ENCODE measurements around the gene CCDC12. TPM values are rescaled to one million over a fixed set of nuclear protein-coding genes. Genes with fewer than 3 reads are reported as not detected.
A peak's percentile ranks its signal among the peaks of the same experiment; 100 is the strongest.

The CCDC12 gene
- total RNA-seq, 1 donor from 2014 or later: 44.6 TPM

DNA sequence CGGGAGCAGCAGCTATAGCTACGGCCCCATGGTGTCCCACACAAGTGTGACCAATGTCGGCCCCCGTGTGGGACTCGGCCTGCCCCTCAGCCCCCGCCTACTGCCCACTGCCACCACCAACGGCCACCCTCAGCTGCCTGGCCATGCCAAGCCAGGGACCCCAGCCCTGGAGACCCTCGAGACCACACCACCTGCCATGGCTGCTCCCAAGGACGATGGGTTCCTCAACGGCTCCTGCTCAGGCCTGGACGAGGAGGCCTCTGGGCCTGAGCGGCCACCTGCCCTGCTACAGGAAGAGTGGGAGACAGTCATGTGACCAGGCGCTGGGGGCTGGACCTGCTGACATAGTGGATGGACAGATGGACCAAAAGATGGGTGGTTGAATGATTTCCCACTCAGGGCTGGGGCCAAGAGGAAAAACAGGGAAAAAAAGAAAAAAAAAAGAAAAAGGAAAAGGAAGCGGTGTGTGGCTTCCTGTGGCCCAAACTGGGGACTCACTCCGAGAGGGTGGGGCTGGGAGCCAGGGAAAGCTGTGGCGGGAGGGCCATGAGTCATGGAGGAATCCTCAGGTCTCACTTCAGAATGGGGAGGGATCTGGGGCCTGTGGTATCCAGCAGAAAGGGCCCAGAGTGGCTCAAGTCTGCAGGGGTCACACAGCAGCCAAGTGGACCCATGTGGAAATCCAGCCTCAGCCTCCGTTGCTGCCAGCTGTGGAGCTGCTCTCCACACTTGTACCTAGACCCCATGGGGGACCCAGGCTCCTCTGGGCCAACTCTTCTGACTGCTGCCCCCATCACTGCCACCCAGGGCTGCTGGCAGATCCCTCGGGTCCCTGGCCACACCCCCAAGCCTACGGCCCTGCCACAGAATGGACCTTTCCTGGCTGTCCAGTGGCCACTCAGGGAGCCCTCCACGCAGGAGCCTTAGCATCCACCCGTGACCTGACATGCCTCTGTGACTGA lies 72.9 kb downstream of the CCDC12 start:
- DNase-seq: peak; percentile 46

DNA sequence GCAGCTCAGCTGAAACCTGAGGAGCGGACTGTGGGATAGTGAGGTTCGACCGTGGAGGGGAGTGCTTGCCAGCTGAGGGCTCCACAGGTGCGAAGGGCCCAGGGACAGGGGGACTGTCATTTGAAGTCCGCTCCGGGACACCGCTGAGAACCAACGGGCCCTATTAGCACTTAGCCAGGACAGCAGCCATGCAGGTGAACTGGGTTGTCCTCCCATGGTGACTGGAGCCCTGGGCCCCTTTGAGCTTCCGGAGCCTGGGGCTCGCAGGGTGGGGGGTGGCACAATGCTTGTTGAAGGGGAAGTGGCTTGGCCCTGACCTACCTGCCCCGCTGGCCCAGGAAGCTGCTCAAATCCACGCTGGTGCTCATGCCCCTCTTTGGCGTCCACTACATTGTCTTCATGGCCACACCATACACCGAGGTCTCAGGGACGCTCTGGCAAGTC lies 74.3 kb downstream of the CCDC12 start:
- DNase-seq: no peak

DNA sequence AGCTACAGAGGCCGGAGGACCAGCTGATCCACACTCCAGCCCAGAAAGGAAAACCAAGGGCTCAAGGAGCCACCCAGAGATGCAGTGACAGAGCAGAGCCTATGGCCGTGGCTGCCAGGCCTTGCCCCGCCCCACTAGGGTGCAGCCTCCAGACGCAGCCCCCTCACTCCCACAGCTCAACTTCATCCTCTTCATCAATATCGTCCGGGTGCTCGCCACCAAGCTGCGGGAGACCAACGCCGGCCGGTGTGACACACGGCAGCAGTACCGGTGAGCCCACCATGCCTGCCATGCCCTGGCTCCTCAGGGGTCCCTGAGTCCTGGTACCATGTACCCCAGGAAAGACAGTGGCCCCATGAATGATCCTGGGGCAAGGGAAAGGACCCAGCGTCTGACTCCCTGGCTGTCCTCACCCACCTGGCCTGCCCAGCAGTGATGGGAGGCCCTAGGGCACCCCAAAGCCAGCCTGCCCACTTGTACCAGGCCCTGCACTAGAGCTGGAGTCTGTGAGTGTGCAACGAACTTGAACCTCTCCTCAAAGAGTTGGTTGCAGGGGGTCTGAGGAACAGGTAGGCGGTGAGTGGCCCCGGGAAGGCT lies 74.9 kb downstream of the CCDC12 start:
- no peak for DNase-seq

DNA sequence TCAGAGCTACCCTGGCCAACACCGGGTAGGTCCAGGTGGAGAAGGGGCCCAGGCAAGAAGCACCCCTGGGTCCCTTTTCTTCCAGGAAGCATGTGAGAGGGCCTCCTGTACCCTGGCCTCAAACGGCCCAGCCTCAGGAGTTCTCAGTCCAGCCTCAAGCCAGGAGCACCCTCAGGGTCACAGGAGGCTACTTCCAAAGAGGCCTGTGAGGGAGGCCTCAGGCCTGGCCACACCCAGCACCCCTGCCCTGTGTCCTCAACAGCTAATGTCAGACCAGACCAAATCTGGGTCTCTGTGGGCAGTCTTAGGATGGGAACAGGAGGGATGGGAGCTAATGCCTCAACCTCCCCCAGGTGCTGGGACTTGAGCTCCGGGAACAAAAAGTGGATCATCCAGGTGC lies 75.5 kb downstream of the CCDC12 start:
- no peak for DNase-seq

DNA sequence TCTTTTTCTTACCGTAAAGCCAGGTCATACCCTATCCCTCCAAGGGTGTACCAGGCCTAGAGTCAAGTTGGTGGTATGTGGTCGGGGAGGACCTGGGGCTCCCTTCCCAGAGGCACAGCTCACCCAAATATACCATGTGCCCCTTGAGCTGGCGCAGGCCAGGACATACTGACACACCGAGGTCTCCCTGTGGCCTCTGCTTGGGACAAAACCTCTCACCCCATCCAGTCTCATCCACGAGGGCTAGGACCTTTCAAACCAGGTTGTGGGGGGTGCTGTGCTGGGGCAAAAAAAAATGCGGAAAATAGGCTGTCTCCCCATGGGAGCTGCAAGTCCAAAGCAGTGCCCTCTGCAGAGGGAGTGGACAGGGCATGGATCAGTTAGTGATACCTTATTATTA lies 76.2 kb downstream of the CCDC12 start:
- no peak for DNase-seq

DNA sequence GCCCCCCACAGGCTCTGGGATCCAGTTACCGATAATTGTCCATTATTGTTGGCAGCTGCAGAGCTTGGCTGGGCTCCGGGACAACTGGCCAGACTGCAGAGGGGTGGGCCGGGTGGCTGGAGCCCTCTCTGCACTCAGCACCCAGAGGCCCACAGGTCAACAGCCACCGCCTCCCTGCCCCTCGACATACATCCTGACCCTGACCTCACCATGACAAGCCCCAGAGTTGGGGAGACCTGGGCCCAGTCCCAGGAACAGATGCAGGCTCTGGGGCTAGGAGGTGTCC lies 76.6 kb downstream of the CCDC12 start:
- DNase-seq: no peak

DNA sequence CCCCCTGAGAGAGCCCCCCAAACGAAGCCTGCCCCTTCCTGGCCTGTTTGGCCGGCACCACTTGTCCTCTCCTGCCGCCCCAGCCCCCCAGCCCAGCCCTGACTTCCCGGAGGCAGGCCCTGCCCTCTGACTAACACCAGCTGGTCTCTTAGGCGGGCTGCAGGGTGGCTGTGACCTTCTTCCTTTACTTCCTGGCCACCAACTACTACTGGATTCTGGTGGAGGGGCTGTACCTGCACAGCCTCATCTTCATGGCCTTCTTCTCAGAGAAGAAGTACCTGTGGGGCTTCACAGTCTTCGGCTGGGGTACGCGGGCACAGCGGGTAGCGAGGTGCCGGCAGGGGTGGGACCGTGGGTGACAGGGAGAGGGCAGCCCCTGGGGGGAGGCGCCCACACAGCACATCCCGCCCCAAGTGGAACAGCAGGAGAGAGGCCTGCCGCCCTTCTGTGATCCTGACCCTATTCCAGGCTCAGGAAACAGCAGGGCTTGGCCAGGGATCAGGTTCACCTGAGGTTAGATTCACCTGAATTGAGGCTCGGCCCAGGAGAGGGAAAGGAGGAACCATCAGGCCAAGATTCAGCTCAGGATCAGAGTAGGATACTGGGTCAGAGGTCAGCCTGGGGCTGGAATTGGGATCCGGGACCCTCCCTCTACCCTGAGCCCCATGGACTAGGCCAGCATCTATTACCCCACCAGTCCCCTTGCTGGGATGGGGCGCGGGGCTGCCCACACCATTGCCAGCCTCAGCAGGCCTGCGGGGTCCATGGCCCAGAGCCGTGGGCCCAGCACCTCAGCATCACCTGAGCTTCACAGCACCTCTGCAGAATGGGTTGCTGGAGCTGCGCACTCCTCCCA lies 77.2 kb downstream of the CCDC12 start:
- peak; percentile 25 for DNase-seq

DNA sequence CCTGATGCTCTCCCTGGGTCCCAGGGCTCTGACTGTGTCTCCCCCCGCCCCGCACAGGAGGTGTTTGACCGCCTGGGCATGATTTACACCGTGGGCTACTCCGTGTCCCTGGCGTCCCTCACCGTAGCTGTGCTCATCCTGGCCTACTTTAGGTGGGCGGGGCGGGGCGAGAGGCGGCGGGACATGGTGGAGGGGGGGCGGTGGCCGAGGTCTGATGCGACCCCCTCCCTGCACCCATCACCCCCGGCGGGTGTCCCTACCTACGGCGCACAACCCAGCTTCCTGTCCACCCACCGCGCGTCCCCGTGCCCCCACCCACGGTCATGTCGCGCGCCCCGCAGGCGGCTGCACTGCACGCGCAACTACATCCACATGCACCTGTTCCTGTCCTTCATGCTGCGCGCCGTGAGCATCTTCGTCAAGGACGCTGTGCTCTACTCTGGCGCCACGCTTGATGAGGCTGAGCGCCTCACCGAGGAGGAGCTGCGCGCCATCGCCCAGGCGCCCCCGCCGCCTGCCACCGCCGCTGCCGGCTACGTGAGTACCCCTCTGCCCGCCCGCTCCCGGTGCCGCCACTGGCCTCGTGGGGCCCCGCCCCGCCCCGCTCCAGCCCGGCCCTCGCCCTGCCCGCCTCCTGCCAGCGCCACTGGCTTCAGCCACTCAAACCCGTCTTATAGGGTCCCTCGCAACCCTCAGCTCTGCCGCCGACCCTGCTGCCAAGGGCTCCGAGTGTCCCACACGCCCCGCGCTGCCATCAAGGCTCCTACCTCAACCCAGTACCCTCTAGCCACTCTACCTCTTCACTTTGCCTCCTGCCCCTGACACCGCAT lies 78.0 kb downstream of the CCDC12 start:
- no peak for DNase-seq

DNA sequence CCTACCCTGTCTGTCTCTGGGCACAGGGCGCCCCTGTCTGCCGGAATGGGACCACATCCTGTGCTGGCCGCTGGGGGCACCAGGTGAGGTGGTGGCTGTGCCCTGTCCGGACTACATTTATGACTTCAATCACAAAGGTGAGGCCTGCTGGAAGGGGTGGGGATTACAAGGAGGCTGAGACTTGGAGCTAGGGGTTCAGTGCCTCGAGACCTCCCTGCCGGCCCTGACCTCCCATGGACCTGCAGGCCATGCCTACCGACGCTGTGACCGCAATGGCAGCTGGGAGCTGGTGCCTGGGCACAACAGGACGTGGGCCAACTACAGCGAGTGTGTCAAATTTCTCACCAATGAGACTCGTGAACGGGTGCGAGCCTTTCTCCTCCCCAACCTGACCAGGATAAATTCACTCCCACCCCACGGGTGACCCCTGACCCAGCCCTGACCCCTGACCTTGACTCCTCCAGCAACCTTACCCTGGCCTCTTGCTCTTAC lies 78.7 kb downstream of the CCDC12 start:
- DNase-seq: no peak

DNA sequence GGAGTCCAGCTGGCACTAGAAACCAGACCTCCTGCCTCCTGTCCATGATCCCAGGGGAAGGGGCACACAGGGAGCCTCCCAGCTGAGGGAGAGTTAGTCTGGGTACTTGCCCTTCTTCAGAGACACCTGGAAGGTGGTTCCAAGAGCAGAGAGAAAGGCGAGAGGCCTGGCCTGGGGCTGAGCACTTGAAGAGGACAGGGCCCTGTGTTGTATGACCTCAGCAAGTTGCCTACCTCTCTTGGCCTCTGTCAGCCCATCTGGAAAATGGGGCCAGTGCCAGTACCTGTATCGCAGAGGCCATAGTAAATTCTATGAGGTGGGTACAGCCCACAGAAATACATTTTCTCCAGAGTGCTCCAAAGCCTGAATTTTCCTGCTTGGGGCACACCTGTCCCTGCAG lies 79.5 kb downstream of the CCDC12 start:
- DNase-seq: no peak

DNA sequence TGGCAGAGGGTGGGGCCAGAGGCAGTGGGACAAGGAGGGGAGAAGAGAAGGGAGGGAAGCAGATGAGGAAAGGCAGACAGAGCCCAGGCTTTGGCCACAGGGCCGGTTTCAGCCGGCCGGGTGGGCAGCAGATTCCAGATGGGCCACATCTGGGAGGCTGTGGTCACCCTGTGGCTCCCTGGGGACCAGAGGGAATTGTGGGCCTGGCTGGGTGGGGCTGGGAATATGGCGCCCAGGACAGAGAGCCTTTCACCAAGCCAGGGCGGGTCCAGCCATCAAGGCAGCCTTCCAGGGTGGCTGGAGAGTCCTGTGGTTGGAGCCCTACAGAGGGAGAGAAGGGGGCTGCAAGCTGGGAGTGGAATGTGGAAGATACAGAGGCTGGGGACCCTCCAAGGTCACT lies 80.2 kb downstream of the CCDC12 start:
- DNase-seq: no peak

DNA sequence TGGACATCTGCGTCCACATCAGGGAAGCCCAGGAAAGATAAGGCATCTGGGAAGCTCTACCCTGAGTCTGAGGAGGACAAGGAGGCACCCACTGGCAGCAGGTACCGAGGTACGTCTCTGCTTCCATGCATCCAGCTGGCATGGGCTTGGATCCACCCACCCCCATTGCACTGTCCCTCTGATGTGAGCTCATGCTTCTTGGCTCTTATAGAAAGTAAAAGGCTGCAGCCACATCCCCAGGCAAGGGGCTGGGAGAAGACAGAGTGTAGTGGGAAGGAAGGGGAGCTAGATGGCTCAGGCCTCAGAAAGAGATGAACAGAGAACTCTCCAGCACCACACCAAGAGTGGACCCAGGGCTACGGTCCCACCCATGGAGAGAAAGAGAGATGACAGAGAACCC lies 80.8 kb downstream of the CCDC12 start:
- no peak for DNase-seq

DNA sequence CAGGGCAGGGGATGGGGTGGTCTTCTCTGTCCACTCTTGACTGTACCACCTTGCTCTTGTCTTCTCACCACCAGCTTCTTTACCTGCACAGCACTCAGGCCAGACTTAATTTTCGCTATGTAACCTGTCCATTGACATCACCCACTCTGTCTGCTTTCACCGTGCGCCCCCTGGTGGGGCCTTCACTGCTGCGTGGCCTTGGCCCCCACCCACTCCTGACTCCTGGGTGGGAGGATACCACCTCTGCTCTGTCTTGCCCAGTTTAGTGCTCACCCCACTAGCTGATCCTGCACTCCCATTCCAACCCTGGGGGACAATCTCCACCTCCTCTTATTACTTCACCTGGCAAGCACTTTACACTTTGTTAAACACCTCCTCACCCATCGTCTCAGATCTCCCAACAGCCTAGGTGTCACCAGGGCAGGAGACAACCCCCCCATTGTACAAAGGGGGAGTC lies 81.3 kb downstream of the CCDC12 start:
- DNase-seq: peak; percentile 74

DNA sequence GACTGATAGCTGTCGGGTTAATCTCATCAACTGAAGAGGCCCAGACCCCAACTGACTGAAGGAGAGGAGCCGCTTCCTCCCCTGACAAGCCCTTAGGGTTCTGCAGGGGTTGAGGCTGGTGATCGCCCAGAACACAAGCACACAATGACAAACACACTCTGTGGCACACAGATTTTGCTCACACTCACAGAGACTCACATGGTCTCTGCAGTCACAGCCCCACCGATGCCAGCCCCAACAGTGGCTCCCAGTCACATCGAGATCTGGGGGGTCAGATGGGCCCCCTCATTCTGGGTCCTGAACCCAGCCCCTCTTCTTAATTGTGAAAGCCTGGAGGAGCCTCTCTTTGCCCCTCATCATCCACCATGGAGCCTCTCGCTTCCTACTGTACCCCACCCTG lies 82.3 kb downstream of the CCDC12 start:
- no peak for DNase-seq

DNA sequence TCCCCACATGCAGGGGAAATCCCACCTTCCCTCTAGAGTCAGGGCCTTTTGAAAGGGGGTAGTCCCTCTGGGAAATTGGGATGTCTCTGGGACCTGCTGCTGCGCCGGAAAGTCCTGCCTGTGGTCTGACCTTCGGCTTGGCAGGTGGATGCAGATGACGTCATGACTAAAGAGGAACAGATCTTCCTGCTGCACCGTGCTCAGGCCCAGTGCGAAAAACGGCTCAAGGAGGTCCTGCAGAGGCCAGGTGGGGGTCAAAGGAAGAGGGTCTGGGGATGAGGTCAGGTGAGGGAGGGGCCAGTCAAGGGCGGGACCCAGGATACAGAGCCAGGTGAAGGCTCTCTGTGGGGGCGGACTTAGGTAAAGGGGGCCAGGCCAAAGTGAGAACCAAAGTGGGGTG lies 82.8 kb downstream of the CCDC12 start:
- no peak for DNase-seq

DNA sequence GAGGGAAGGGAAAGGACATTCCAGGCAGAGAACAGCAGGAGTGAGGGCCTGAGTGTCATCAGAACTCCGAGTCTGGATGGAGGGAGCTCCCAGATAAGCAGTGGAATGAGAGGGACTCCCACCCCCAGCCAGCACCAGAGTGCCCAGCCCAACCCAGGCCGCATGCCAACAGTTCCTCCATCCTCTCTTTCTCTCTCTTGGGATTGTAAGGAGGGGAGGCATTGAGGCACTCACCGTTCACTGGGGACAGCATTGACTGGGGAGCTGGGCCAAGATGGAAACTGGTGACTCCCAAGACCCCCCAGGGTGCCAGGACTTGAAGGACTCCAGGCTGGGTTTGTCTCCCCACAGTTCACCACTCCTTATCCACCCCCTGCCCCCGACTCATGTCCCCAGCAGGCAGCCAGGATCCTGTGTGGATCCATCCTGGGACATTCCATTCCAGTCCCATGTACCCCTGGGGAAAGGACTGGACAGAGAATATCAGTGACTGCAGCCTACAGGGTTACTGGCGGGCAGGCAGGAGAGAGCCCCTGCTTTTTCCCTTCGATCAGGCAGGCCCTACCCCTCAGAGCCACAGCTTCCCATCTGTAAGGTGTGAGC lies 83.3 kb downstream of the CCDC12 start:
- DNase-seq: no peak

DNA sequence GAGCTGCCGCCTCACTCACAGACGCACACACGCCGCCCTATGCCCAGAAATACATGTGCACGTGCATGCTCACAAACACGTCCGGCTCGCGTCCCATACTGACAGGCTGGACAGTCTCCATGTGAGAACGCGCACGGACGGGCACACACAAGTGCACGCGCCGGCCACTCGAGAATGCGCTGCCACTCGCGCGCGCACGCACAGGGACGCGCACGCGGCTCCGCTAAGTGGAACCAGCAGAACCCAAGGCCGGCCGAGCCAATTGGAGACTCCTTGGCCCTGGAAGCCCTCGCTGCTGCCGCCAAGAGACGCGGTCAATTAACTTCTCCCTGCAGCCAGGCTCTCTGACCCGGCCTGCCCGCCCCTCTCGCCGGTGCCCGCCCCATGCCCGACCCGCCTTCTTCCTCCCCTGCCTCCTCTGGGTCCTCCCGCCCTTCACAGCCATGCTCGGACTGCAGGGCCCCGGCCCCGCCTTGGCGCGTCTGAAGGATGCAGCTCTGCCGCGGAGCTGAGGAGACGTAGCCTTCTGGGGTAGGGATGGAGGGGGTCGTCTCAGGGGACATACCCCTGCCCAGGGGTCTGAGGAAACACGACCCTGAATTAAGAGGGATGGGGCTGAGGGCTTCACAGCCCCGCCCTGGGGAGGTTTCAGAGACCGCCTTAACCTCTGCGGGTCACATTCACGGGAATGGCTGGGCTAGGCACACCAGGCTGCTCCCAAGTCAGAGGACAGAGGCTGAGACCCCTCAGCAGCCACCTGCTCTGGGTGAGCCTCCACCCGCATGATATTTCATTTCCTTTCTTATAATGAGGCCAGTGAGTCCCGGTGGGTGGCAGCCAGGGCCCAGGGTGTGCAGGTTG lies 84.0 kb downstream of the CCDC12 start:
- peak; percentile 78 for DNase-seq

DNA sequence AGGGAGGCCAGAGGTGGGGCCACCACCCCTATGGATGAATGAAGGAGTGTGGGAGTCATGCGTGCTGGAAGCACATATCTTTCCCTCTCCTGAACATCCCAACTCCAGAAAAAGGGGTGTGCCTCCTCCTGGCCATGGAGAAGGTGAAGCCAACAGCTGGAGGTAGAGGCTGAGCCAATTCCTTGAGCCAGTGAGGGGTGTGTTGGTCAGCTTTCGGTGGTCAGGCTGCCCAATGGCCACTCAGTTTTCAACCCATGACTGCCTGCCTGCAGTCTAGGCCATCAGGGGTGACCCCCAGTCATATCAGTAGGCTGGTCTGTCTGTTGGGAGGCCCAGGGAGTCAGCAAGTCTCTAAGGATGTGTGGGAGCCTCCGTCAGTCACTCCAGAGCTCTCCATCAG lies 85.4 kb downstream of the CCDC12 start:
- DNase-seq: no peak

DNA sequence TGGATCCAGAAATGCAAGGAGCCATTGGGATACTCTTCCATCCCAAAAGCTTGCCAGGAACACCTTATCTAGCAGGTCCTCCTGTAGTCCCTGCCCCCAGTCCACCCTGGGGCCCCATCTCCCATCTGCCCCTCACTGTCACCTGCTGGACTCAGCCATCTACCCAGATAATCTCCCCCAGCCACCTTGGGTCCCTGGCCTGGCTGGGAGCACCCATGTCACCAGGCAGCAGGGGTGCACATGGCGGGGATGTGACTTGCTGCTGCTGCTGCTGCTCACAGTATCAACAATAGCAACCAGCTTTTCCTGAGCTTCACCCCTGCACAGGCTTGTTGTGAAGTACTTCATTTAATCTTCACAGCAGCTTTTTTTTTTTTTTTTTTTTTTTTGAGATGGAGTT lies 86.4 kb downstream of the CCDC12 start:
- DNase-seq: no peak

DNA sequence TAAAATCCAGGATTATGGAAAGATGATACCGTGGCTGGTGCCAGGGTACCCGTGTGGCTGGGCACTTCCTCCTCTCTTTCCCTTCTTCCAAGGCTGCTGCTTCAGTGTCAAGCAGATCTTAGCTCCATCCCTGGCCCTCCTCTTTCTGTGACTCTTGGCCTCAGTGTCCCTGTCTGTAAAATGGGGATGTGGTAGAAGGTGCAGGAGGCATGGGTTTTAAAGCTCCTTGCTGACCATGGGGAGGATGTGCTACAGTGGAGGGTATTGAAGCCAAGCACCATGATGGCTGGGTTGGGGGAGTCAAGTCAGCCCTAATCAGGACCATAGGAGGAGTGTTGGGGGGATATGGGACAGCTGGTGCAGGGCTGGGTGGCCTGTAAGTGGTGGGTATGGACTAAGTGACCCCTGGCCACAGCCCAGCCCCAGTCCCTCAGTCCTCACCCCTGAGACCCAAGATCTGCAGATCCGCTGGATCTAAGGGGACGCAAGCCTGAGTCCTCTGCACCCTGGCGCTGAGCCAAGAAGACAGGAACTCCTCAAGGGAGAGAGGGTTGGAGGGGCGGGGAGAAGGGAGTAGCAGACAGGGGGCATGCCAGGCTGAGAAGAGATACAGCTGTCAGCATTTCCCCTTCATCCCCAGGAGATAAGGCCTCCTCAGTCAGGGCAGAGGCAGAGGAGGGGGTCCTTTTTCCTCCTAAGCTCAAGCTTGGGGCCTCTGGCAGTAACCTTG lies 87.0 kb downstream of the CCDC12 start:
- no peak for DNase-seq

Measured in dermis blood vessel endothelial cell (primary cell).